Neutrophil (primary cell): Measurements from ENCODE around the gene HSD17B10.
A peak's percentile ranks its signal among the peaks of the same experiment; 100 is the strongest.

Experiments used
- H3K27ac ChIP-seq: fragments of 200-600 bp; sonication (generic); 2 replicates; pipeline ENCODE4 v1.5.1; 2016; ENCODE audit warnings: mild to moderate bottlenecking, moderate library complexity
- H3K27me3 ChIP-seq: fragments of 200-600 bp; sonication (generic); 2 replicates; pipeline ENCODE4 v1.6.0; 2016; ENCODE audit warnings: mild to moderate bottlenecking
- H3K36me3 ChIP-seq: fragments of 200-600 bp; sonication (generic); 2 replicates; pipeline ENCODE4 v1.5.1; 2017
- H3K4me1 ChIP-seq, 2 experiments: fragments of 200-600 bp in 1 of 2; sonication (generic) in 1 of 2; 1 replicate in 1 of 2; 2 replicates in 1 of 2; pipeline versions ENCODE4 v1.5.1 to v1.6.1; 2013 to 2016; ENCODE audit warnings: low read depth in 1 of 2, low read length in 1 of 2, mild to moderate bottlenecking in 1 of 2, moderate library complexity in 1 of 2; ENCODE audit not compliant: control insufficient read depth in 1 of 2, insufficient read depth in 1 of 2
- H3K4me3 ChIP-seq, 2 experiments: fragments of 200-600 bp in 1 of 2; sonication (generic) in 1 of 2; 1 replicate in 1 of 2; 2 replicates in 1 of 2; pipeline ENCODE4 v1.5.1; 2013 to 2016; ENCODE audit warnings: low read depth in 1 of 2, low read length in 1 of 2, mild to moderate bottlenecking in 1 of 2, moderate library complexity in 1 of 2
- H3K9me3 ChIP-seq: fragments of 200-600 bp; sonication (generic); 2 replicates; pipeline ENCODE4 v1.5.1; 2016
- TF ChIP-seq, protein P1 (sequence below): fragments of 200-600 bp; sonication (generic); IDR thresholded peaks from 2 replicates; pipeline ENCODE4 v1.5.1; 2016; ENCODE audit warnings: antibody characterized with exemption

The HSD17B10 gene

DNA sequence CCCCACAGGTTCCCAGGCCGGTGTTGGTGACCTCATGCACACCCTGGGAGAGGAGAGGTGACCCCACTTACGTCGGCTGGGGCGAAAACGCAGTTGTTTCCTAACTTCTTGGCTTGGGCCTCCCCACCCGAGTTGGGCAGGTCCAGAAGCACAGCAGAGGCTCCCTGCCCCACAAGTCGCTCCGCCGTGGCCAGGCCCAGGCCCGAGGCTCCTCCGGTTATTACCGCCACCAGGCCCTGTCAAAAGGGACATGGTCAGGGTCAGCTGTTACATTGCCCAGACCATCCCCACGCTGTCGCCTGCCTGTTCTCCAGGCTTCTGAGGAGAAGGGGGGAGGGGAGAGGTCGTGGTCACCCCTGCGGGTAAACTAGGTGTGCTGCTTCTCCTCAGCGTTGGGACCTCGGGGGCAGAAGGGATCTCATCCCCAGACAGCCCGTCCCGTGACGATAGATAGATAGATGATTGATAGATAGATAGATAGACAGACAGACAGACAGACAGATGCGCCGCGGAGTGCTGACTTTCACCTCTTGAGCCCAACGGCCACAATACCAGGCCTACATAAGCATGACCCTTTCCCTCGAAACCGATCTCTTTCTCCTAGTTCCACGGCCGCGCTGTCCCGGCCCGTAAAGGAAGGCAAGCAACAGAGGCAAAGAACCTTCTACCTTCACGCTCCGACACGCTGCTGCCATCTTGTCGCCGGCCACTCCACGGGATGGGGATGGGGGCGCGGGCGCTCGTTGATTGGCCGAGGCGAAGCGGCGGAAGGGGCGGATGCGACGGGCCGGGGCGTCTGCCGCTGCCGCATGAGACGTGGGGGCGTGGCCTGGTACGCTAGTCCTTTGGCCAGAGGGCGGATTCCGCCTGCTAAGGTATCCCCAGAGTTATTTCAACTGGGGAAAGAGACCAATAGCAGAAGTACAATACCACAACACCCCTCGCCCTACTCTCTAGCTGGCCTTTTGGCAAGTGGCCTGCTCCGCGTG, at the start of gene HSD17B10:
TSS of gene HSD17B10 (minus strand) at position 720 of the 989 bp plus-strand sequence. CDS start at position 695, 25 bp downstream.
- Histone ChIP-seq H3K27me3 (no peaks in the 10 kb centered on the region), H3K4me3 (peak within 1 kb of the TSS; percentile 62 to 69), H3K27ac (peak within 1 kb of the TSS; percentile 73), H3K9me3 (no peaks in the 10 kb centered on the region), H3K36me3 (no peaks in the 10 kb centered on the region), H3K4me1 (peaks cover 15 to 16% of the 10 kb centered on the region in 2 experiments)
- TF ChIP-seq, protein P1, sequence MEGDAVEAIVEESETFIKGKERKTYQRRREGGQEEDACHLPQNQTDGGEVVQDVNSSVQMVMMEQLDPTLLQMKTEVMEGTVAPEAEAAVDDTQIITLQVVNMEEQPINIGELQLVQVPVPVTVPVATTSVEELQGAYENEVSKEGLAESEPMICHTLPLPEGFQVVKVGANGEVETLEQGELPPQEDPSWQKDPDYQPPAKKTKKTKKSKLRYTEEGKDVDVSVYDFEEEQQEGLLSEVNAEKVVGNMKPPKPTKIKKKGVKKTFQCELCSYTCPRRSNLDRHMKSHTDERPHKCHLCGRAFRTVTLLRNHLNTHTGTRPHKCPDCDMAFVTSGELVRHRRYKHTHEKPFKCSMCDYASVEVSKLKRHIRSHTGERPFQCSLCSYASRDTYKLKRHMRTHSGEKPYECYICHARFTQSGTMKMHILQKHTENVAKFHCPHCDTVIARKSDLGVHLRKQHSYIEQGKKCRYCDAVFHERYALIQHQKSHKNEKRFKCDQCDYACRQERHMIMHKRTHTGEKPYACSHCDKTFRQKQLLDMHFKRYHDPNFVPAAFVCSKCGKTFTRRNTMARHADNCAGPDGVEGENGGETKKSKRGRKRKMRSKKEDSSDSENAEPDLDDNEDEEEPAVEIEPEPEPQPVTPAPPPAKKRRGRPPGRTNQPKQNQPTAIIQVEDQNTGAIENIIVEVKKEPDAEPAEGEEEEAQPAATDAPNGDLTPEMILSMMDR: peak; percentile 34

DNA sequence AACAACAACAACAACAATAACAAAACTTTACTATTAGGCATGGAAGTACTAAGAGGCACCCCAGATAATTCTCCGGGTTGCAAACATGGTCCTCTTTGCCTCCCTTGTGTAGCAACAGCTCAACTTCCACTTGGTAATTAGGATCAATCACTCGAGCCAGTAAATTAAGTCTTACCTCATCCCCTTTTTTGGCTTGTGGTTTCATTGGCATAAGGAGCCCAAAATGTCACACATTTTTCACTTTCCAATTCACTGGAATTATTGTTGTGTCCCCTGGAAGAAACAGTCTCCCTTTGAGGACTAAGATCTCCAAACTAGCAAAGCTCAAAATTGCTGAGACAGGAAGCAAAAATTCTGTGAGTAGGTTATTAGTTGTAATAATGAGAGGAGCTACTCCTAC, 49.2 kb upstream of the HSD17B10 start:
- Histone ChIP-seq H3K27ac (no peak overlapping the region), H3K27me3 (no peaks in the 10 kb centered on the region), H3K36me3 (no peaks in the 10 kb centered on the region), H3K9me3 (no peaks in the 10 kb centered on the region), H3K4me1 (peaks cover 0 to 3% of the 10 kb centered on the region in 2 experiments), H3K4me3 (no peak overlapping the region)
- TF ChIP-seq, protein P1: no peak

DNA sequence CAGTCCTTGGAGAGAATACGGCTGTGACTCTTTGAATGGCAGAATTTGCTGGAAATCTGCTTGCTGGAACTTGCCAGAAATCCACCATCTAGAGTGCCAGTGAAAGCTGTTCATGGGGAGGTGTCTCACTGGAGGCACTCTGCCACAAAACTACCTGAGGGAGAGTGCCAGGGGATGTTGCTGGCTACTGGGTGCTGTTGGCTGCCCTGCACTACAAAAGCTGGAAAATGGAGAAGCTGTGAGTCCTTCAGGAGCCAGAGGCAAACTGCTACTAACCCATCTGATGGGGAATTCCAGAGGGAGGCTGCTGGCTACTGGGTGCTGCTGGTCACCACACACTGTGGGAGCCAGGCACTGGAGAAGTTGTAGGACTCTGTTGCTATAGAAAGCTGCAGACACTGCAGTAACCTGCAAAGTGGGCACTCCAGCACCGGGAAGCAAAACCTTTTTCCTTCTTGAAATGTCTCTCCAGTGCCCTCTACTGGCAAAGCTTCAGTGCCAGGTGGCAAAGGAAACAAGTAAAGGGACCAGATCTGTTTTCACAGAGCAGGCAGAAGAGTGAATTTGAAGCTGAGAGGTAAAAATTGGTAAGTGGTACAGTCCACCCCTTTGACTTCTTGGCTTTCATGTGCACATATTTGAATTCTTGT, 47.8 kb upstream of the HSD17B10 start:
- H3K9me3 ChIP-seq: no peaks in the 10 kb centered on the region
- no peaks in the 10 kb centered on the region for H3K27me3 ChIP-seq
- H3K4me3 ChIP-seq: no peak overlapping the region
- no peaks in the 10 kb centered on the region for H3K36me3 ChIP-seq
- H3K4me1 ChIP-seq: peaks cover 0 to 3% of the 10 kb centered on the region in 2 experiments
- H3K27ac ChIP-seq: no peak overlapping the region
- TF ChIP-seq, protein P1: no peak

DNA sequence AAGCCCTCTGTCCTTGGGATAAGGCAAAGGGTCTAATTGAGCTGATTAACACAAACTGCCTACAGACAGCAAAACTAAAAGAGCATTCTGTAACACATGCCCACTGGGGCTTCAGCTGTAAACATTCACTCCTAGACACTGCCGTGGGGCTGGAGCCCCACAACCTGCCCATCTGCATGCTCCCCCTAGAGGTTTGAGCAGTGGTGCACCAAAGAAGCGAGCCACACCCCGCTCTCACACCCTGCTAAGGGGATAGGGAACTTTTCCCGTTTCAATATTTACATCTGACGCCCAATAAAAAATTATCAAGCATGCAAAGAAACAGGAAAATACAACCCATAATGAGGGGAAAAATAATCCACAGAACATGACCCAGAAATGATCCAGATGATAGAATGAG, 46.9 kb upstream of the HSD17B10 start:
- no peaks in the 10 kb centered on the region for H3K36me3 ChIP-seq
- H3K9me3 ChIP-seq: no peaks in the 10 kb centered on the region
- H3K27me3 ChIP-seq: no peaks in the 10 kb centered on the region
- no peak overlapping the region for H3K4me3 ChIP-seq
- H3K27ac ChIP-seq: no peak overlapping the region
- H3K4me1 ChIP-seq: peaks cover 0 to 3% of the 10 kb centered on the region in 2 experiments
- TF ChIP-seq, protein P1: no peak

DNA sequence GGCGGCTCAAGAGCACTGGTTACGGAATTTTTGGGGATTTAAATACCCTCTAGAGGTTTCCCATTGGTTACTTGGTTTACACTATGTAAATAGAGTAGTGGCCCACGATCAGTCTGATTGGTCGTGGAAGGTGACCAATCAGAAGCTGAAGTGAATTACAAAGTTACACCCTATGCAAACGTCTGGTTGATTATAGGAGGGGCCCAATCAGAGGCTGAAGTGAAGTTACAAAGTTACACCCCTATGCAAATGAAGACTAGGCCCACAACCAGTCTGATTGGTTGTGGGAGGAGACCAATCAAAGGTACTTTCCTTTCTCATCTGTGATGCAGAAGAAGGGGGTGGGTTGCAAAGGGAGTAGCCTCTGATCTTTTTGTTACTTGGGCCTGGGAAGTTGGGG, 45.1 kb upstream of the HSD17B10 start:
- H3K4me3 ChIP-seq: no peak overlapping the region
- TF ChIP-seq, protein P1: no peak
- H3K27ac ChIP-seq: no peak overlapping the region

More for the DNA sequence above, 45.1 kb upstream of the HSD17B10 start:
- peaks cover 7 to 8% of the 10 kb centered on the region in 2 experiments for H3K4me1 ChIP-seq
- H3K27me3 ChIP-seq: no peaks in the 10 kb centered on the region
- no peaks in the 10 kb centered on the region for H3K9me3 ChIP-seq
- H3K36me3 ChIP-seq: no peaks in the 10 kb centered on the region
